ENCODE results near the gene NSFL1C. TPM values are rescaled to one million over a fixed set of nuclear protein-coding genes. Genes with fewer than 3 reads are reported as not detected.
A peak's percentile ranks its signal among the peaks of the same experiment; 100 is the strongest.

Gene NSFL1C
- total RNA-seq, 1 donor = 22.0 TPM

DNA sequence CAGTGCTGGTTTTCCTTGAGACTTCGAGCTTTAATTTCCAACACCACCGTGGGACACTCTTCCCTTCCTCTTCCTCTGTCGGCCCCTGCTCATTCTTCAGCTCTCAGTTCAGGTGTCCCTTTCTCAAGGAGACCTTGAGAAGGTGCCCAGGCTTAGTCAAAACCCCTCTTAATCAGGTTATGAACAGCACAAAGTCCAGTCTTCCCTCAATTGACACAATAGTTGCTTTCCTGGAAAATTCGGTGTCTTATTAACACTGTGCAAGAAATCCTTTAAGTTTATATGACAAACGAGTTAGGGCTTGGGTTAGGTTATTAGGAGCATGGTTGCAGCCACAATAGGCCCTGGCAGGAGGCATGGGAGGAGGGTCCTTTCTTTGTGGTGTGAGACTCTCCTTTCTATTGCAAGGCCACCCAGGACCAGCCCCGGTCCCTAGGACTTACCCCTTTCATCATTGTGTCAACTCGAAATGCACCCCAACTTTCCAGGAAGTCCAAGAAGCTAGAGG is 1.5 kb upstream of the NSFL1C start:
- TF ChIP-seq, protein P1, sequence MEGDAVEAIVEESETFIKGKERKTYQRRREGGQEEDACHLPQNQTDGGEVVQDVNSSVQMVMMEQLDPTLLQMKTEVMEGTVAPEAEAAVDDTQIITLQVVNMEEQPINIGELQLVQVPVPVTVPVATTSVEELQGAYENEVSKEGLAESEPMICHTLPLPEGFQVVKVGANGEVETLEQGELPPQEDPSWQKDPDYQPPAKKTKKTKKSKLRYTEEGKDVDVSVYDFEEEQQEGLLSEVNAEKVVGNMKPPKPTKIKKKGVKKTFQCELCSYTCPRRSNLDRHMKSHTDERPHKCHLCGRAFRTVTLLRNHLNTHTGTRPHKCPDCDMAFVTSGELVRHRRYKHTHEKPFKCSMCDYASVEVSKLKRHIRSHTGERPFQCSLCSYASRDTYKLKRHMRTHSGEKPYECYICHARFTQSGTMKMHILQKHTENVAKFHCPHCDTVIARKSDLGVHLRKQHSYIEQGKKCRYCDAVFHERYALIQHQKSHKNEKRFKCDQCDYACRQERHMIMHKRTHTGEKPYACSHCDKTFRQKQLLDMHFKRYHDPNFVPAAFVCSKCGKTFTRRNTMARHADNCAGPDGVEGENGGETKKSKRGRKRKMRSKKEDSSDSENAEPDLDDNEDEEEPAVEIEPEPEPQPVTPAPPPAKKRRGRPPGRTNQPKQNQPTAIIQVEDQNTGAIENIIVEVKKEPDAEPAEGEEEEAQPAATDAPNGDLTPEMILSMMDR (IDR thresholded peaks at IDR 0.05; ENCODE audit: insufficient read depth, low read depth, low read length) = no peak
- no peak for DNase-seq (ENCODE audit: low read depth)

DNA sequence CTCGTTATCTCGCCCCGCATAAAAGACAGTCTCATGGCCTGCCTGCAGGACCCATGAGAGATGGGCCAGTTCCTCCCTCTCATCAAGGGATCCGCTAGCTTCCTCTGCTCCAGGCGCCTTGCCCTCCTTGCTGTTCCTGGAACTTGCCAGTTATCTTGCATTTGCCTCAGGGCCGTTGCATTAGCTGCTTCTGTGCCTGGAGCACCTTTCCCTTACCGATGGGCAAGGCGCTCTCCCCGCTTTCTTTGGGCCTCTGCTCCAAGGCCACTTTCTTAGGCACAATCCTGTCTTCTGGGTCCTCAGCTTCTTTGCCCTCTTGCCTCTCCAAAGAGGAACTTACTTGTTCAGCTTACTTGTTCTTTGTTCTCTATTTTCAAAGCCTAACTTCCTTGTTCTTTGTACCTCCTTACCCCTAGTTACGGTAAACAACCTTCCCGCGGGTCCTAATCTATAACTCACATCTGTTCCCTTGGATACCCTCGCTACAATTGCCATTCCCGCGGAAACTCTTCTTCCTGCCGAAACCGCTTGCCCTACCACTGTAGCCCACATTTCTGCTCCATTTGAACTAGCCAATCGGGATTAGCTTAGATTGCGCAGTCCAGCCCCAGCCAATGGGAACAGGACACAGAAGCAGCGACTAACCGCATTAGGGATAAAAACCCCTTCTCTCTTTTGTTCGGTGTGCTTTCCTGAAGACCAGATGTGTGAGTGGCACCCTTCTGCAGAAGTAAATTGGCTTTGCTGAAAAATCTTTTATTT is 887 bp upstream of the NSFL1C start:
- H3K4me3 ChIP-seq (ENCODE audit: low read depth, low read length) = no peak overlapping the region
- DNase-seq (ENCODE audit: low read depth) = no peak
- TF ChIP-seq, protein P1 (IDR thresholded peaks at IDR 0.05; ENCODE audit: insufficient read depth, low read depth, low read length) = no peak

More for the DNA sequence above, 1.5 kb upstream of the NSFL1C start:
- H3K4me3 ChIP-seq (ENCODE audit: low read depth, low read length) = no peak overlapping the region

DNA sequence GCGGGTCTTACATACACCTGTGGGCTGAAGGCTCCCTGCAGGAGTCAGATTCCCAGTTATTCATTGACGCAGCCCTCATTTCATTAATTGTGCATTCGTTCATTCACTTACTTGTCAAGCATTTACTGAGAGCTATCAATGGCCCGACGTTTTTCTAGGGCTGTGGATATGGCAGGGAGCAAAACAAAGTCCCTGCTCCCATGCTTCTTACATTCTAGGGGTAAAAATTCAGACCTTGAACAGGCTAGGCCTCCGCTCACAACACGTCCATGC is 369 bp upstream of the NSFL1C start:
- no peak overlapping the region for H3K4me3 ChIP-seq (ENCODE audit: low read depth, low read length)
- DNase-seq (ENCODE audit: low read depth) = no peak
- TF ChIP-seq, protein P1 (IDR thresholded peaks at IDR 0.05; ENCODE audit: insufficient read depth, low read depth, low read length) = no peak

DNA sequence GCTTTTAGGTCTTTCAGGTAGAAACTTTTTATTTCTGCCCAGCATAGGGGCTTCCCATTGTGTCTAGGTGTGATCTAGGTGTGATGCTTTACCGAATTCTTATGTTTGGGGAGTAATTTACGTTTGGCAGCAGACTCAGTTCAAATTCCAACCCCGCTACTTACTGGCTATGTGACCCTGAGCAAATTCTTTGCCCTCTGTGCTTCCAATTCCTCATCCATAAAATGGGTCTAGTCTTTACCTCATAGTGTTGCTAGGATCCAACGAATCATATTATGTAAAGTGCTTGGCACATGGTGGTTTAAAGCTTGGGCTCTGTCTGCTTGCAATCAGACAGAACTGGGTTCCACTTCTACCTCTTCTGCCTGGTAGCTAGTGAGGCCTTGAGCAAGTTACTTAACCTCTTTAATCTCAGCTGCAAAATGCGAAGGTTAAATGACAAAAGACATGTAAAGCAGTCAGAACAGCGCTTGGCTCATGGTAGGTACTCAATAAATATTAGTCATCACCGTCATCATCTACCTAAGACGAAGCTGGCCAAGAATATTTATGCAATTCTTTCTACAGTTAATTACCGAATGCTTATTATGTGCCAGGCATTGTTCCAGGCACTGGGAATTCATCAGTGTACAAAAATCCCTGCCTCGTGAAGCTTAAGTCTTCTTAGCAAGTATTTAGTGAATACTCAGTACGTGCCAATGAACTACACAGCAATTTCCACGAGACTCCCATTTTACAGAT is 1.0 kb downstream of the NSFL1C start:
- DNase-seq (ENCODE audit: low read depth) = no peak
- TF ChIP-seq, protein P1 (IDR thresholded peaks at IDR 0.05; ENCODE audit: insufficient read depth, low read depth, low read length) = no peak
- peak overlapping the region; percentile 88 for H3K4me3 ChIP-seq (ENCODE audit: low read depth, low read length)

DNA sequence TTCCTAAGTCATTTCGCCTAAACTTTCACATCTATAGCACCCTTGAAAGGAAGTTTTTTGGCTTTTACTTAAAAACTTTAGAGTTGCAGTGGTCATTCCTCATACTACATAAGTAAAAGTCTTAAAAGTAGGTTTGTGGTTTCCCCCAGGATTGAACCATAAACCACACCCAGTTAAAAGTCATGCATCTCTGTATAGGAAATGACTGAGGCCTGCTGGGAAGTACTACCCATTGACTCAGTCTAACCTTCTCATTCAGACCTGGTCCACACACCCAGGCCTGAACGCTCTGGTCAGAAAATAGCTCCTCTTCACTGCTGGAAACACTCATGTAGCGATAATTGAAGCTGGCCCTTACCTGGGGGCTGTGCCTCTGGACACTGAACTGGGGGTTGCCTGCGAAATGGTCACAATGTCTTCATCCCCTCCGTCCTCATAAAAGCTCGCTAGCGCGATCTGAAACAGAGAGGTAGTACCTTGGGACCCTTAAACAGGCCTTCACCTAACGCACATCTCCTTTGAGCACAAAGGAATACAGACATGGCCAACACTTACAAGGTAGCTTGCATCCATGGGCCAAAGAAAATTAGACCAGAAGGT is 2.6 kb downstream of the NSFL1C start:
- TF ChIP-seq, protein P1 (IDR thresholded peaks at IDR 0.05; ENCODE audit: insufficient read depth, low read depth, low read length) = no peak
- no peak overlapping the region for H3K4me3 ChIP-seq (ENCODE audit: low read depth, low read length)
- no peak for DNase-seq (ENCODE audit: low read depth)

DNA sequence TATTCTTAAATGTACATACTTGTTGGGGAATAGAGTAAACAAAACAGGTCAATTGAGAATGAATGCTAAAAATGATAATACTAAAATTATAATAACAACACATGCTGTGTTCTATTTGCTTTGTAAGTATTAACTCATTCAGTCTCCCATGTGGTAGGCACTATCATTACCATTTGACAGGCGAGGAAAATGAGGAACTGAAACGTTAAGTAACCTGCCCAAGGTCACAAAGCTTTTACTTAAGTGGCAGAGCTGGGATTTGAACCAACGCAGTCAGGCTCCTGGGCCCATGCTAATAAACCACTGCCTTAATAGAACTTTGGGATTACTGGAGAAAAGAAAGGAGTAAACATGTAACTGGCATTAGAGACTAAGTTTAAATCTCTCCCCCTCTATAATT is 3.8 kb downstream of the NSFL1C start:
- H3K4me3 ChIP-seq (ENCODE audit: low read depth, low read length) = no peak overlapping the region
- no peak for DNase-seq (ENCODE audit: low read depth)
- TF ChIP-seq, protein P1 (IDR thresholded peaks at IDR 0.05; ENCODE audit: insufficient read depth, low read depth, low read length) = no peak

Data from fibroblast of villous mesenchyme (primary cell).